Prostate gland (tissue), 2 donors: Measurements from ENCODE around the gene CRTC1. TPM values are rescaled to one million over a fixed set of nuclear protein-coding genes. Genes with fewer than 3 reads are reported as not detected.

Source experiments
- DNase-seq: peaks from one replicate; pipeline ENCODE4 v3.0.0-alpha.2; 2019; ENCODE audit warnings: low spot score
- H3K27ac ChIP-seq, 2 donors: fragments of 200-600 bp; sonication (generic); 2 replicates each; pipeline ENCODE4 v1.5.1; 2017 to 2019
- H3K27me3 ChIP-seq: fragments of 200-600 bp; sonication (generic); replicated peaks from 2 replicates; pipeline ENCODE4 v1.5.1; 2019; ENCODE audit not compliant: insufficient read depth
- H3K36me3 ChIP-seq, 2 donors: fragments of 200-600 bp; sonication (generic); 1 replicate in 1 of 2; 2 replicates in 1 of 2; pipeline versions ENCODE4 v1.5.1 to v1.8.1; 2017 to 2019
- H3K4me1 ChIP-seq: fragments of 200-600 bp; sonication (generic); replicated peaks from 2 replicates; pipeline ENCODE4 v1.5.1; 2019
- H3K4me3 ChIP-seq, 2 donors: fragments of 200-600 bp; sonication (generic); 2 replicates each; pipeline ENCODE4 v1.5.1; 2017 to 2019
- H3K9me3 ChIP-seq: fragments of 200-600 bp; sonication (generic); 2 replicates; pipeline ENCODE4 v1.5.1; 2017
- POLR2A ChIP-seq: fragments of 450-650 bp; IDR thresholded peaks from one replicate; pipeline ENCODE4 v1.6.1; 2016; ENCODE audit warnings: antibody characterized with exemption, mild to moderate bottlenecking
- POLR2AphosphoS5 ChIP-seq: sonication (generic); formaldehyde crosslinking; IDR thresholded peaks from one replicate; pipeline ENCODE4 v1.6.1; 2017; ENCODE audit warnings: antibody characterized with exemption
- WGBS: methylation state at CpG from one replicate; pipeline ENCODE4 v1.1.5; 2018; 5-methylcytosine and 5-hydroxymethylcytosine counted together
- intact Hi-C: fragments of 100-400 bp; cut with DNase I; formaldehyde crosslinking; loops from one replicate; pipeline ENCODE4 v1.14.2; 2022
- total RNA-seq, 2 donors: library from RNA; depleted of rRNA; stranded (reverse); fragments of >200 nt; gene quantifications; one replicate each; pipeline ENCODE4 v1.1.0, GENCODE V29; 2016
- TF ChIP-seq, protein P1 (sequence below), 4 experiments: fragments of 200-600 bp in 2 of 4; fragments of 450-650 bp in 2 of 4; sonication (generic) in 2 of 4; IDR thresholded peaks; 1 replicate in 3 of 4; 2 replicates in 1 of 4; pipeline ENCODE4 v1.5.1; 2016 to 2019; ENCODE audit warnings: antibody characterized with exemption in 4 of 4, mild to moderate bottlenecking in 2 of 4, moderate library complexity in 2 of 4

The CRTC1 gene
- total RNA-seq, 2 donors from 2014 or later, result 6.7 to 24.4 TPM

DNA sequence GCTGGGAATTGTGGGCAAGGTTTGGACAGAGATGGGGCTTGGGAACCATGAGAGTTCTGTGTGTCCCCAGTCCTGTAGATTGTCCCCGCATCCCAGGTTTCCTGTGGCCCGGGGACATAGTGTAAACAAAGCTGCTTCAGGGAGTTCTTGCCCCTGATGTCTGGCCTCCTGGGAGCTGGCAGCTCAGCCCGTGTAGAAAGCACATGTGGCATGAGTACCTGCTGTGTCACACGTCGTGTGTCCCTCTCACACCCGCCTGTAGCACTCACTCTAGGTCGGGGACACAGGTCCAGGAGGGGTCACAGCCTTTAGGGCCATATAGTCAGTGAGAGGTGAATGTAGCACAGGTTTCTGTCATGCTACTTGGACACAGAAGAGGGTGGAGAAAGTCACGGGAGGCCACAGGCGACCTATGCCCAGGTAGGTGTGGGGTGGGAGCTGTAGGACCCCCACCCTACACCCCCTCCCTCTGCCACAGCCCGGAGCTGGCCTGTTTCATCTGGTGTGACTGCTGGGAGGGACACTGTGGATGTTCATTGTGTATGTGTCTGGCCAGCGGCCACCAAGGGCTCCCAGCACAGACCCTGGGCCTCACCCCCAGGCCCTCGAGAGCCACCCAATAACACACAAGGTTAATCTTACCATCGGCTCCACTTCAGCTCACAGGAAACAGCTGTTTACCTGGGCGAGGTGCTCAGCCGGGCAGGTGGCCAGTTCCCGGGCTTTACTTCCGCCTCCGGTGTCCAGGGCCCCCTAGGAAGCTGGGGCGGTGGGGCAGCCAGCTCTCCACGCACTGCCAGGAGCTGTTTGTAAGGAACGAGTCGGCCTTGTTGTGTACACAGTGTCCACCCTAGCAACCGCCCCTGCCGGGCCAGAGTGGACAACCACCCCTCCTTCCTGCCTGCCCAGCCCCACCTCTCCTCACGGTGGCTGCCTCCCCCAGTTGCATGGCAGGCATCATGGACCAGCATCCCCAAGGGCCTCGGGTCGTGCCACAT lies 57.9 kb downstream of the CRTC1 start:
- no peaks in the 10 kb centered on the region for H3K36me3 ChIP-seq
- TF ChIP-seq POLR2A (no peak), POLR2AphosphoS5 (peak; percentile 58)
- intact Hi-C loops, result no loop called here
- no peaks in the 10 kb centered on the region for H3K27me3 ChIP-seq
- DNase-seq, result peak; percentile 75
- H3K27ac ChIP-seq, result peak overlapping the region; percentile 39 to 57
- no peaks in the 10 kb centered on the region for H3K9me3 ChIP-seq
- 28% methylated on average over 27 of the region's 27 CpGs for WGBS
- H3K4me3 ChIP-seq, result no peak overlapping the region
- H3K4me1 ChIP-seq, result peaks cover 15% of the 10 kb centered on the region

DNA sequence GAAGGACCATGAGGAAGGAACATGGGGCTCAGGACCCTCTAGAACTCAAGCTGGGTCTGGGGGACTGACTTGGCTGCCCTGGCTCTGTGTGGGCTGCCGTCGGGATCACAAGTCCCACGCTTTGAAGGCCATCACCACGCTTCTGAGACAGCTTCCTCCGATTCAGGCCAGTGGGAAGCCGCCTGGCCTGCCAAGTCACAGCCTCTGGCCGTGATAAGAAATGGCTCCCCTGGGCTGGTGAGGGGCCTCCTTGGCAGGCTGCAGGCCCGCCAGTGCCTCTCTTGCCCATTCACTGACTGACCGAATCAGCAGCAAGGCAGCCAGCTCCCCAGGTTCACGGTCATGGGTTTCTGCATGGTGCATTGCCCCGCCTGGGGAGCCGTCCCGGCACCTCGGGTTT lies 58.8 kb downstream of the CRTC1 start:
- Histone ChIP-seq H3K4me3 (no peak overlapping the region), H3K9me3 (no peaks in the 10 kb centered on the region), H3K4me1 (peaks cover 15% of the 10 kb centered on the region), H3K27me3 (no peaks in the 10 kb centered on the region), H3K36me3 (no peaks in the 10 kb centered on the region), H3K27ac (peak overlapping the region in 1 of 2 donors; percentile 57)
- DNase-seq, result no peak
- TF ChIP-seq POLR2A (no peak), POLR2AphosphoS5 (no peak)
- TF ChIP-seq, protein P1, sequence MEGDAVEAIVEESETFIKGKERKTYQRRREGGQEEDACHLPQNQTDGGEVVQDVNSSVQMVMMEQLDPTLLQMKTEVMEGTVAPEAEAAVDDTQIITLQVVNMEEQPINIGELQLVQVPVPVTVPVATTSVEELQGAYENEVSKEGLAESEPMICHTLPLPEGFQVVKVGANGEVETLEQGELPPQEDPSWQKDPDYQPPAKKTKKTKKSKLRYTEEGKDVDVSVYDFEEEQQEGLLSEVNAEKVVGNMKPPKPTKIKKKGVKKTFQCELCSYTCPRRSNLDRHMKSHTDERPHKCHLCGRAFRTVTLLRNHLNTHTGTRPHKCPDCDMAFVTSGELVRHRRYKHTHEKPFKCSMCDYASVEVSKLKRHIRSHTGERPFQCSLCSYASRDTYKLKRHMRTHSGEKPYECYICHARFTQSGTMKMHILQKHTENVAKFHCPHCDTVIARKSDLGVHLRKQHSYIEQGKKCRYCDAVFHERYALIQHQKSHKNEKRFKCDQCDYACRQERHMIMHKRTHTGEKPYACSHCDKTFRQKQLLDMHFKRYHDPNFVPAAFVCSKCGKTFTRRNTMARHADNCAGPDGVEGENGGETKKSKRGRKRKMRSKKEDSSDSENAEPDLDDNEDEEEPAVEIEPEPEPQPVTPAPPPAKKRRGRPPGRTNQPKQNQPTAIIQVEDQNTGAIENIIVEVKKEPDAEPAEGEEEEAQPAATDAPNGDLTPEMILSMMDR (IDR thresholded peaks at IDR 0.05), result no peak
- intact Hi-C loops, result no loop called here
- 94% methylated on average over 14 of the region's 14 CpGs for WGBS

DNA sequence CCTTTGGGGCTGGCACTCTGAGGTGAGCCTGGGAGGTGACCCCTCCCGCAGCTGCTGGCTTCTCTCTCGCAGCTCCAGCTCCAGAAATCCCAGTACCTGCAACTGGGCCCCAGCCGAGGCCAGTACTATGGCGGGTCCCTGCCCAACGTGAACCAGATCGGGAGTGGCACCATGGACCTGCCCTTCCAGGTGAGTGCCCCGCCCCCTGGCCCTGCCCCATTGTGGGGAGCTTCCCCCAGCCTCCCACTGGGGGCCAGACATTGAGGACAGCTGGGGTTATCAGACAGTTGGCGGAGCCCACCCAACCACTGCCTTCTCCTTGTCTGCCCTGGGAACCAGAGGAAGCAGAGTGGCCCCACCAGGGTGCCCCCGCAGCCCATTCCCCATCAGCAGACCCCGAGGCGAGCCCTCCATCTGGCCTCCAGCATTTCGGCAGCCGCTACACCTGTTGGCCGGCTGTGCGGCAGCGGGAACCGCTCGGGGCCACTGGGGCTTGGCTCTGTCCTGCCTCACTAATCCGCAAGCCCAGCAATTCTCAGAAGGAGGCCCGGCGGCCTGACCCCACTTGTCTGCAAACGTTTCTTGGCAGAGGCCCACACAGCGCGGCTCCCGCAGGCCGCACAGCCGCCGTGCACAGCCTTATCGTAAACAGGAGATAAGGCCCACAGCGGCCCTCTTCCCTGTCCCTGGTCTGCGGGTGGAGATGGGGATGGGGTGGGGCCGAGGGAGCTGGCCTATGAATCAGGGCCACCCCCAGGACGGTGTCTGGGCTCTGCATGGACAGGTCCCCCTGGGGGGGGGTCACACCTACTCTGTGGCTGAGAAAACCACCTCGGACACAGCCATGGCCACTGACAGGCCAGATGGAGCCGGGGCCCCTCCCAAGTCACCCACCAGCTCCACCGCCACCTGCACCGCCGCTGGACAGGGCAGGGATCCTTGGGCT lies 59.6 kb downstream of the CRTC1 start:
- WGBS, result 55% methylated on average over 38 of the region's 38 CpGs
- Histone ChIP-seq H3K4me3 (no peak overlapping the region), H3K4me1 (peaks cover 15% of the 10 kb centered on the region), H3K27ac (peak overlapping the region in 1 of 2 donors; percentile 57), H3K9me3 (no peaks in the 10 kb centered on the region), H3K27me3 (no peaks in the 10 kb centered on the region), H3K36me3 (no peaks in the 10 kb centered on the region)
- peak; percentile 43 for DNase-seq
- intact Hi-C loops, result no loop called here
- TF ChIP-seq, protein P1 (IDR thresholded peaks at IDR 0.05), result no peak
- TF ChIP-seq POLR2AphosphoS5 (no peak), POLR2A (no peak)

DNA sequence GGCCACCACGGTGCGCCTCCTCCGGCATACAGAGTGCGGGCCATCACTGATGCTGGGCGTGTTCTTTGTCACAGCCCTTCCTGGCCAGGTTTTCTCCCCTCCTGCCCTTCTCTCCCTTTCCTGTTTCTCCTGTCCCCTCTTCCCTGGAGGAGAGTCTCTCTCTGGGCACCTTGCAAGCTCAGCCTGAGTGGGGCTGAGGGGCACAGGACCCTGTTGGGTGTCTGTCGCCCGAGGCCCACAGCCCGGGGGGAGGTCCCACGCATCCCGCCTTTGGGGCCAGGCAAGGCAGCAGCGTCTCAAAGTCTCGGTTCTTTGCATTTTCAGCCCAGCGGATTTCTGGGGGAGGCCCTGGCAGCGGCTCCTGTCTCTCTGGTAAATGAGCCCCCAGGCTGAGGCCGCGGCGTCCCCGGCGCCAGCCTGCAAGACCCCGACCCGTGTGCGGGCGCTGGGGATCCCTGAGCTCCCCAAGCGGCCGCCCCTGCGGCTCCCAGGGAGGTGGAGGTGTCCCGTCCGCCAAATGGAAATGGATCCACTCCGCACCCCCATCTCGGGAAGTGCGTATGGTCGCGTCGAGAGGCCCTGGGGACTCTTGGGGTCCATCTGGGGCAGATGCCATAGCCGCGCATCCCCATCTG lies 60.4 kb downstream of the CRTC1 start:
- Histone ChIP-seq H3K4me3 (no peak overlapping the region), H3K36me3 (no peaks in the 10 kb centered on the region), H3K27me3 (no peaks in the 10 kb centered on the region), H3K9me3 (no peaks in the 10 kb centered on the region), H3K27ac (no peak overlapping the region), H3K4me1 (peaks cover 15% of the 10 kb centered on the region)
- intact Hi-C loops, result no loop called here
- DNase-seq, result no peak
- no peak for TF ChIP-seq POLR2A
- TF ChIP-seq, protein P1 (IDR thresholded peaks at IDR 0.05), result no peak
- 91% methylated on average over 34 of the region's 36 CpGs for WGBS
